OCI-LY7 (cell line): ENCODE results near the gene PKN3. TPM values are rescaled to one million over a fixed set of nuclear protein-coding genes. Genes with fewer than 3 reads are reported as not detected.

ENCODE experiments used
- BruUV-seq: library from RNA; stranded (reverse); fragments of 400-500 nt; replicated peaks from 2 replicates; lab custom pipeline; 2021; lab: Mats Ljungman, UMichigan
- CTCF ChIA-PET: fragments of 300-600 bp; sonication (Branson Sonifier 250); formaldehyde crosslinking; loops from one replicate; lab custom pipeline; 2022; ENCODE audit warnings: antibody characterized with exemption; ENCODE audit not compliant: unreplicated experiment; lab: Charles Lee
- POLR2A ChIA-PET: fragments of 300-600 bp; sonication (Branson Sonifier 250); formaldehyde crosslinking; loops from one replicate; lab custom pipeline; 2022; ENCODE audit warnings: antibody characterized with exemption; lab: Charles Lee
- DNase-seq: peaks from one replicate; pipeline ENCODE4 v3.0.0-alpha.2; 2015; ENCODE audit warnings: low spot score
- H2AFZ ChIP-seq: fragments of 200-600 bp; sonication (generic), shearing (Covaris generic); 2 replicates; pipeline ENCODE4 v1.6.1; 2014; ENCODE audit warnings: mild to moderate bottlenecking, antibody characterized with exemption, low read length, moderate library complexity
- H3K27ac ChIP-seq: fragments of 200-600 bp; sonication (generic); 2 replicates; pipeline ENCODE4 v1.5.1; 2014; ENCODE audit warnings: mixed run types, low read depth, mild to moderate bottlenecking, moderate library complexity, low read length, inconsistent platforms; ENCODE audit not compliant: poor library complexity, severe bottlenecking
- H3K36me3 ChIP-seq: fragments of 200-600 bp; sonication (generic); 2 replicates; pipeline ENCODE4 v1.6.1; 2014; ENCODE audit warnings: mild to moderate bottlenecking, antibody characterized with exemption, low read length, moderate library complexity, mixed read lengths; ENCODE audit not compliant: insufficient read depth
- H3K4me1 ChIP-seq: fragments of 200-600 bp; sonication (generic); 2 replicates; pipeline ENCODE4 v1.5.1; 2014; ENCODE audit warnings: mild to moderate bottlenecking, low read length; ENCODE audit not compliant: insufficient read depth, poor library complexity, severe bottlenecking
- H3K4me2 ChIP-seq: fragments of 200-600 bp; sonication (generic); 2 replicates; pipeline ENCODE4 v1.6.1; 2014; ENCODE audit warnings: mild to moderate bottlenecking, low read length
- H3K4me3 ChIP-seq: fragments of 200-600 bp; sonication (generic); 2 replicates; pipeline ENCODE4 v1.5.1; 2014; ENCODE audit warnings: mild to moderate bottlenecking, low read depth, low read length; ENCODE audit not compliant: poor library complexity, severe bottlenecking
- H3K79me2 ChIP-seq: fragments of 200-600 bp; sonication (generic); 2 replicates; pipeline ENCODE4 v1.6.1; 2016; ENCODE audit warnings: low read depth, mild to moderate bottlenecking, low read length, moderate library complexity, mixed read lengths; ENCODE audit not compliant: insufficient read depth
- H3K9me2 ChIP-seq: fragments of 200-600 bp; sonication (generic); 2 replicates; pipeline ENCODE4 v1.6.1; 2016; ENCODE audit warnings: mild to moderate bottlenecking, low read length, mixed read lengths; ENCODE audit not compliant: insufficient read depth
- H3K9me3 ChIP-seq: fragments of 200-600 bp; sonication (generic); 2 replicates; pipeline ENCODE4 v1.6.1; 2014; ENCODE audit warnings: mild to moderate bottlenecking, mixed run types, low read length, mixed read lengths
- H4K20me1 ChIP-seq: fragments of 200-600 bp; sonication (generic); 2 replicates; pipeline ENCODE4 v1.6.1; 2014; ENCODE audit warnings: mild to moderate bottlenecking, antibody characterized with exemption, low read length, moderate library complexity, mixed read lengths; ENCODE audit not compliant: insufficient read depth
- EZH2phosphoT487 ChIP-seq: fragments of 200-600 bp; sonication (generic); IDR thresholded peaks from 2 replicates; pipeline ENCODE4 v1.6.1; 2018; ENCODE audit warnings: low read depth, borderline replicate concordance, mild to moderate bottlenecking, mixed run types, antibody characterized with exemption, low read length, moderate library complexity, mixed read lengths
- intact Hi-C: fragments of 100-400 bp; cut with micrococcal nuclease; formaldehyde crosslinking; loops from one replicate; pipeline ENCODE4 v1.10.0; 2022; ENCODE audit not compliant: unreplicated experiment
- total RNA-seq, 2 experiments: library from RNA; depleted of rRNA in 1 of 2; stranded (reverse); fragments of >200 nt in 1 of 2; shearing (Covaris generic) in 1 of 2; gene quantifications; 2 replicates each; pipeline ENCODE4 v1.2.3, GENCODE V29; 2014 to 2022
- TF ChIP-seq, protein P1 (sequence below): fragments of 200-600 bp; sonication (generic); conservative IDR thresholded peaks from 2 replicates; pipeline ENCODE4 v1.5.1; 2014; ENCODE audit warnings: mild to moderate bottlenecking, antibody characterized with exemption, low read length, moderate library complexity, mixed read lengths

The PKN3 gene
- total RNA-seq, 2 experiments from 2014 or later, result 1.5 to 3.3 TPM

- CTCF ChIA-PET, result no interaction called here
- Histone ChIP-seq H3K36me3 (peaks cover 4% of the 10 kb centered on the region; the same call in 1 of the 2 replicates), H3K79me2 (peaks cover 5% of the 10 kb centered on the region; the same call in 1 of the 2 replicates), H4K20me1 (no peaks in the 10 kb centered on the region), H3K27ac (no peak overlapping the region), H3K4me1 (peaks cover 19% of the 10 kb centered on the region), H3K4me3 (no peak overlapping the region), H3K9me3 (no peaks in the 10 kb centered on the region), H2AFZ (no peak overlapping the region), H3K4me2 (no peak overlapping the region), H3K9me2 (no peaks in the 10 kb centered on the region)
- intact Hi-C loops, result loop anchor here (10.0 kb wide), 3 partner anchors 83 to 197 kb away; partner anchors contain the start of genes PHYHD1 and SPTAN1
- POLR2A ChIA-PET, result interaction anchor here (0.6 kb wide), 1 partner anchor 143 kb away, joined by 5 read pairs; no protein-coding TSS in a partner anchor
- BruUV-seq, result no TSS peak
- no peak for DNase-seq
- no peak for TF ChIP-seq EZH2phosphoT487
- TF ChIP-seq, protein P1, sequence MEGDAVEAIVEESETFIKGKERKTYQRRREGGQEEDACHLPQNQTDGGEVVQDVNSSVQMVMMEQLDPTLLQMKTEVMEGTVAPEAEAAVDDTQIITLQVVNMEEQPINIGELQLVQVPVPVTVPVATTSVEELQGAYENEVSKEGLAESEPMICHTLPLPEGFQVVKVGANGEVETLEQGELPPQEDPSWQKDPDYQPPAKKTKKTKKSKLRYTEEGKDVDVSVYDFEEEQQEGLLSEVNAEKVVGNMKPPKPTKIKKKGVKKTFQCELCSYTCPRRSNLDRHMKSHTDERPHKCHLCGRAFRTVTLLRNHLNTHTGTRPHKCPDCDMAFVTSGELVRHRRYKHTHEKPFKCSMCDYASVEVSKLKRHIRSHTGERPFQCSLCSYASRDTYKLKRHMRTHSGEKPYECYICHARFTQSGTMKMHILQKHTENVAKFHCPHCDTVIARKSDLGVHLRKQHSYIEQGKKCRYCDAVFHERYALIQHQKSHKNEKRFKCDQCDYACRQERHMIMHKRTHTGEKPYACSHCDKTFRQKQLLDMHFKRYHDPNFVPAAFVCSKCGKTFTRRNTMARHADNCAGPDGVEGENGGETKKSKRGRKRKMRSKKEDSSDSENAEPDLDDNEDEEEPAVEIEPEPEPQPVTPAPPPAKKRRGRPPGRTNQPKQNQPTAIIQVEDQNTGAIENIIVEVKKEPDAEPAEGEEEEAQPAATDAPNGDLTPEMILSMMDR, result no peak
Measured at GRCh38 chr9:128728298-128728697, 26.0 kb downstream of the PKN3 start.

DNA sequence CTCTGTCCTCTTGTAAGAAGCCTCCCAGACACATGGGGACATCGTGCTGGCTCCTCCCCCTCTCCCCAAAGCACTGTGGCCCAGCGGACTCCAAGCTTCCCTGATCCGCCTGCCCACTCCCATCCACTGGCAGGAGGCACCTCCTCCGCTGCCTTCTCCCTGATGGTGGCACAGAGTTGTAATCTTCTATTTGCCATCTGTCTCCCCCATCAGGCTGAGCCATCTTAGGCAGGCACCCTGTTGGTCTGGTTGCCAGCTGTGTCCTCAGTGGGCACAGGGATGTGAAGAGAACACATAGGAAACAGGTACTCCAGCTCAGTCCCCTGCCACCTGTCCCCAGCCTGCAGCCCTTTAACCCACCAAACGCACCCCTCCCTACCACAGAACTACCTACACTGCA is 27.0 kb downstream of the PKN3 start:
- H2AFZ ChIP-seq, result no peak overlapping the region
- no peaks in the 10 kb centered on the region for H3K9me3 ChIP-seq
- no peaks in the 10 kb centered on the region for H3K79me2 ChIP-seq
- no peak for DNase-seq
- ChIA-PET CTCF (no interaction called here), POLR2A (no interaction called here)
- peaks cover 19% of the 10 kb centered on the region for H3K4me1 ChIP-seq
- H3K4me2 ChIP-seq, result no peak overlapping the region
- no peak for TF ChIP-seq EZH2phosphoT487
- TF ChIP-seq, protein P1, result no peak
- BruUV-seq, result no TSS peak
- no peak overlapping the region for H3K4me3 ChIP-seq
- intact Hi-C loops, result loop anchor here (10.0 kb wide), 3 partner anchors 85 to 195 kb away; partner anchors contain the start of genes PHYHD1 and SPTAN1
- no peaks in the 10 kb centered on the region for H4K20me1 ChIP-seq
- no peak overlapping the region for H3K27ac ChIP-seq
- peaks cover 6% of the 10 kb centered on the region; the same call in 1 of the 2 replicates for H3K36me3 ChIP-seq
- no peaks in the 10 kb centered on the region for H3K9me2 ChIP-seq

DNA sequence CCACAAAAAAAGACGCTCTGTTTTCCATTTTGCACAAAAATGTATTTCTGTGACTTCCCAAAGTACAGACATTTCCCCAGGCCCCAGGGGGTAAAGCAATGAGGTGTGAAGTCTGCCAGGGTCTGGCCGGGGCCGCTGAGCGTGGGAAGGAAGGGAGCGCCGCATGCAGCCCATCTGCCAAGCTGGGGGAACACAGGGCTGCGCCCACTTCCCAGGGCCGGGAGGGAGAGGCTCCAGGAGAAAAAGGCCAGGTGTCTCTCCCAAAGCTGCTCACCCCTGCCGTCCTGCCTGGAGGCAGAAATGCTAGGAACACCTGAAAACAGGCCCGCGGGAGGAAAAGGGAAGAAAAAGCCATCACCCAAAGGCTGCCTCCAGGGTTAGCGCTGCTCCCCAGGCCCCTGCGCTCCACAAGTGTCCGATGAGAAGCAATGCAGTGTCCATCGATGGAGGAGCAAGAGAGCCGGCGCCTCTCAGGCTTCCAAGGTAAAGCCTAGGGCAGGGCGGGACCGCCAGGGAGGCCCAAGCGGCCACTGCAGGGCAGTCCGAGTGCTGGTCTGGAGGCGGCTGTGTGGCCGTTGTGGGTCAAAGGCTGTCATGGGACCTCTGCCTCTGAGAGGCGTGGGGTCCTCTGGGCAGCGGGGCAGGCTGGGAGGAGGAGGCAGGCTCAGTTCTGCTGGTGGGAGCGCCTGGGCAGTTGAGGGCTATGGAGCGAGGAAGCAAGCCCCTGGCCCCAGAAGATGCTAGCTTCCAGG is 27.6 kb downstream of the PKN3 start:
- no TSS peak for BruUV-seq
- intact Hi-C loops, result loop anchor here (10.0 kb wide), 3 partner anchors 85 to 195 kb away; partner anchors contain the start of genes PHYHD1 and SPTAN1
- H3K36me3 ChIP-seq, result peaks cover 6% of the 10 kb centered on the region; the same call in 1 of the 2 replicates
- no peaks in the 10 kb centered on the region for H3K9me2 ChIP-seq
- no peak overlapping the region for H2AFZ ChIP-seq
- POLR2A ChIA-PET, result no interaction called here
- no peak overlapping the region for H3K27ac ChIP-seq
- no peaks in the 10 kb centered on the region for H3K79me2 ChIP-seq
- H3K4me2 ChIP-seq, result no peak overlapping the region
- no peaks in the 10 kb centered on the region for H3K9me3 ChIP-seq
- no peak for DNase-seq
- CTCF ChIA-PET, result no interaction called here
- H3K4me1 ChIP-seq, result peaks cover 13% of the 10 kb centered on the region
- no peak overlapping the region for H3K4me3 ChIP-seq
- no peaks in the 10 kb centered on the region for H4K20me1 ChIP-seq
- no peak for TF ChIP-seq EZH2phosphoT487
- TF ChIP-seq, protein P1, result no peak
